Fibroblast of mammary gland (primary cell): ENCODE data around the gene OPCML.
A peak's percentile ranks its signal among the peaks of the same experiment; 100 is the strongest.

Experiments
- DNase-seq: peaks from one replicate; pipeline ENCODE4 v3.0.0-alpha.2; 2010; ENCODE audit warnings: low read depth
- H3K4me3 ChIP-seq: 2 replicates; pipeline ENCODE4 v1.5.1; 2011; ENCODE audit warnings: low read depth, mild to moderate bottlenecking, low read length, moderate library complexity; ENCODE audit not compliant: control insufficient read depth
- TF ChIP-seq, protein P1 (sequence below): conservative IDR thresholded peaks from 2 replicates; pipeline ENCODE4 v1.5.1; 2011; ENCODE audit warnings: low read depth, low read length, inconsistent platforms; ENCODE audit not compliant: control insufficient read depth, insufficient read depth

OPCML gene

DNA sequence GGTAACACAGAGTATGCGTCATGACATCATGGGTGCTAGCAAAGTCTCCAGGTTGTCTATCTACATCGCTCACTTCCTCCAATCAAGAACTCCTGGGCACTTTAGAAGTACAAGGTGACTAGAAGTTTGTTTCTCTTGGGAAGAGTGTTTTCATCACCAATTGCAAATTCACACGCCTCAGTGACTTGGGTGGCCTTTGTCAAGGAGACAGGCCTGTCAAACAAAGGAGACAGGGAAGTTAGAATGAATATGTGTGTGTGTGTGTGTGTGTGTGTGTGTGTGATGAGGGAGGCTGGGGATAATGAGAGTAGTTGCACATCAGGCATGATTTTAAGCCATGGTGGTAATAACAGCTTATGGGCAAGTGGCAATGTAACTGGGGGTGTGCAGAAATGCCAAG, 953.2 kb downstream of the OPCML start:
- TF ChIP-seq, protein P1, sequence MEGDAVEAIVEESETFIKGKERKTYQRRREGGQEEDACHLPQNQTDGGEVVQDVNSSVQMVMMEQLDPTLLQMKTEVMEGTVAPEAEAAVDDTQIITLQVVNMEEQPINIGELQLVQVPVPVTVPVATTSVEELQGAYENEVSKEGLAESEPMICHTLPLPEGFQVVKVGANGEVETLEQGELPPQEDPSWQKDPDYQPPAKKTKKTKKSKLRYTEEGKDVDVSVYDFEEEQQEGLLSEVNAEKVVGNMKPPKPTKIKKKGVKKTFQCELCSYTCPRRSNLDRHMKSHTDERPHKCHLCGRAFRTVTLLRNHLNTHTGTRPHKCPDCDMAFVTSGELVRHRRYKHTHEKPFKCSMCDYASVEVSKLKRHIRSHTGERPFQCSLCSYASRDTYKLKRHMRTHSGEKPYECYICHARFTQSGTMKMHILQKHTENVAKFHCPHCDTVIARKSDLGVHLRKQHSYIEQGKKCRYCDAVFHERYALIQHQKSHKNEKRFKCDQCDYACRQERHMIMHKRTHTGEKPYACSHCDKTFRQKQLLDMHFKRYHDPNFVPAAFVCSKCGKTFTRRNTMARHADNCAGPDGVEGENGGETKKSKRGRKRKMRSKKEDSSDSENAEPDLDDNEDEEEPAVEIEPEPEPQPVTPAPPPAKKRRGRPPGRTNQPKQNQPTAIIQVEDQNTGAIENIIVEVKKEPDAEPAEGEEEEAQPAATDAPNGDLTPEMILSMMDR: no peak
- DNase-seq: no peak
- no peak overlapping the region for H3K4me3 ChIP-seq

DNA sequence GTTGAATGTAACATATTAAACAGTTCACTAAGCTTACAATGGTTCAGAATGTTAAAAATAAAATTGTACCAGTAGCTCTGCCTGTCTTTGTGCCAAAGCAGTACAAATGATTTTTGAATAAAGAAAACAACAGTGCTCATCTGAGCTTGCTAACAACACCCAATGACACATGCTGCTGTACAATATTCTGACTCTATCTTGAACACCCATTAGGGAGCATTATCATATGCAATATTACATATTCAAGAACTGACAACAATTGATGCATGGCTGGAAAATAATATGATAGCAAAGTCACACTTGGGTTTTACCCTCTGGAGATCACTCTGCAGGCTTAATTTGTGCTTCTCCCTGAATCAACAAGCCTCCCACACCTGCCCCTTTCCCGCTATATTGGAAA, 953.7 kb downstream of the OPCML start:
- DNase-seq: no peak
- TF ChIP-seq, protein P1: no peak
- H3K4me3 ChIP-seq: no peak overlapping the region

DNA sequence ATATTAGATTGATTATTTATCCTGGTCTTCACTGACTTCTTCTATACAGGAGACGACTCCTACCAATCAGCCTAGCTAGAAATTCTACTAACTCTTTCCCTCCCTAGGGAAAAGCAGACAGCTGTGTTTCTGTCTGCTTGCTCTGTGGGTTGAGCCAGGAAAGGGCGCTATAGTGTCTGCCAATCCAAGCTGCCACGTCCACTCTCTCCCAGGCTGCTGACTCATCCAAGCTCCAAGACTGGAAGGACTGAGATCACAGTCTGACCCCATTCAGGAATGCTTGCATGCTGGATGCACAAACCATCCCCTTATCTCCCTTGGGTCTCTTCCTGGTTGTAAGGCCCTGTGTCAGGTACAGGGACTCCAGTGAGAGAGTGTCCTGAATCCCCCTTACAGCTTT, 955.6 kb downstream of the OPCML start:
- TF ChIP-seq, protein P1: no peak
- DNase-seq: peak; percentile 39
- no peak overlapping the region for H3K4me3 ChIP-seq

- DNase-seq: no peak
- H3K4me3 ChIP-seq: no peak overlapping the region
- TF ChIP-seq, protein P1: no peak
Observed at GRCh38 chr11:132564091-132564885, 968.0 kb downstream of the OPCML start.

DNA sequence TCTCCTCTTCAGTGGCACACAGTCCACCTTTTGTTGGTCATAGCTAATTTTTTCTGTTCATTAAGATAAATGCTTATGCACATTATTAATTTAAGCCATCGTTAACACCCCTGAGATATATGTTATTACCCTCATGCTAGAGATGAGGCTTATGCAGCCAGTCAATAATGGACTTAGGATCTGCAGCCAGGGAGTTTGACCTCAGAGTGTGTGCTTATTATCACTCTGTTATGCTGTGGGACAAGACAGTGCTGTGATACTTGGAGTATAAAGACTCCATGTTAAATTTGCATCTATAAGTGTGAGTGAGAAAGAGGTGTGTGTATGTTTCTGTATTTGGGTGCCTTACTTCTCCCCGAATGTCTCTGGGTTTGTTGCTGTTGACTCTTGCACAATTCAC, 969.3 kb downstream of the OPCML start:
- no peak for DNase-seq
- TF ChIP-seq, protein P1: no peak
- no peak overlapping the region for H3K4me3 ChIP-seq

DNA sequence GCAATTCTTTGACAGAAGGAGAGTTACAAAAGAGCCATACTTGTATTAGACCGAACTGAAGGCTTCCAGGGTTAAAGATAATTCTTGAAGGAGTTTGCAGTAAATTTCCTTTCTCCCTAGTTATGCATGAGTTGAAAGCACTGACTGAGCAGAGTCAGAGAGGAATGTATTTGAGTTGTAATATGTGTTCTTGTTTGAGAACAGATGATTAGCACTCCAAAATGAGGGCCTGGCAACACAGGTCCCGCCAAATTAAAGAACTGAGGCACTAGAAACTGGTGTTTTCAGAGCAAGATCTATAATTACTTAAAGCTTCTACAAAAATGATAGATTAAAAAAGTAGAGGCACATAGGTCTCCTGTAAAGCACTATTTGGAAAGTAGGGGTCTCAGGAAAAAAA, 970.4 kb downstream of the OPCML start:
- TF ChIP-seq, protein P1: no peak
- no peak for DNase-seq
- H3K4me3 ChIP-seq: no peak overlapping the region
